Measurements from ENCODE around the gene PDCD4.

The PDCD4 gene

GRCh38 chr10:110927461-110927860 lies 55.7 kb downstream of the PDCD4 start:
- no peak for DNase-seq

DNA sequence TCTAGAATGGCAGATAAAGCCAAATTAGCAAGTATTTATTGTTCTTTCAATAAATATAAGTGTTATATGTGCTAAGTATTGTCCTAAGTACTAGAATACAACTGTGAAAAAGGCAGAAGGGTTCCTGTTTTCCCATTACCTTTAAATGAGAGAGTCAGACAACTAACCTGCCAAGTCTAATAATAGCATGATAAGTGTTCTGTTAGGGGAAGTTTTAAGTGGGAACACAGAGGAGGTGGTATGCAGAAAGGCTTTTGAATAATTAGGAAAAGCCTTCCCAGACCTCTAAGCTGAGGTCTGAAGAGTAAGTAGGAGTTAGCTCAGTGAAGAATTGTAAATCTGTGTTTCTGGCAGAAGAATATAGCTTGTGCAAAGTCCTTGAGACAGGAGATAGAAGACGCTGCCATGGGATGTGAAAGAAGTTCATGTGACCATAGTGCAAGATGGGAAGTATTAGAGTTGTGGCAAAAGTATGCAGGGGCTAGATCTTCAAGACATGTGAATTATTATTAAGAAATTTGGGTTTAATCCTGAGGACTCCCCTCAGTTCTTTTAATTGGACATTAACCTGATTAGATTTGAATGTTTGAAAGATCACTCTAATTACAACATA lies 60.1 kb downstream of the PDCD4 start:
- DNase-seq = no peak

DNA sequence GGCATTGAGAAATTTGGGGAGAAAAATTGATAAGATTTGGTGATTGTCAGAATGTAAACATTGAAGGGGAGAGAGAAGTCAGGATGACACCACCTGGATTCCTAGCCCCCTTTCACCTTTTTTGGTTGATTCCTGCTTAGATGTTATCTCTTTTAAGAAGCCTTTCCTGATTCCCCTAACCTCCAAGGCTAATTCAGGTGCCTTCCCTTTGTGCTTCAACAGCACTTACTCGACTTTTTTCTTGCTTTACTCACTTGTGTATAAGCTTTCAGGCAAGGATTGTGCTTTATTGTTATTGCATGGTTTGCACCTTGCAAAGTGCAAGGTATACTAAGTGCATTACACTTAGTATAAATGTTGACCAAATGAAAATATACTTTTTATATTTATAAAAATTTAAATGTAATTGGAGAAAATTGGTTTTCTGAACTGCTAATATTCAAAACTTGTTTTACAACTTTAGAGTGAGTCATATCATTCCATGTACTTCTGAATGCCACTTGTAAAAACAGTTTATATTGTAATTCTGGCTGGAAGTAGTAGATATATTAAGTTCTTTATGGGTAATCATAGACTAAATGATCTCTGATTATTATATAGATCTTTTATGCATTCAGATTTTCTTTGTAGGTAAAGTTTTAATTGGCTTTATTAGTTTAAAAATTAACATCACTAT lies 60.9 kb downstream of the PDCD4 start:
- DNase-seq = no peak

DNA sequence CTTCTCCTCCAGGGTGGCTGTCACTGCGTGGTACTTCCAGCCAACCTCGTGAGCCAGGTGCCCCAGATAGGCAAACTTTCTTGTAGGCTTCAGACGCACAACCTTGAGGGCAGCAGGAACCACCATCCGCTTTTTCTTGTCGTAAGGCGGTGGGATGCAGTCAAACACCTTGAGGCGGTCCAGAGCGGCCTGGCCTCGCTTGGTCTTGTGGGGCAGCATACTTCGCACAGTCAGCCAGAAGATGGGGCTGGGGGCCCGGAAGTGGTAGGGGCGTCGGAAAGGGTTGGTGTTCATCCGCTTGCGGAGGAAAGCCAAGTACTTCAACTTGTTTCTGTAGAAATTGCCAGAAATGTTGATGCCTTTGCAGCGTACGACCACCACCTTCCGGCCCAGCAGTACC lies 65.0 kb downstream of the PDCD4 start:
- DNase-seq = no peak

DNA sequence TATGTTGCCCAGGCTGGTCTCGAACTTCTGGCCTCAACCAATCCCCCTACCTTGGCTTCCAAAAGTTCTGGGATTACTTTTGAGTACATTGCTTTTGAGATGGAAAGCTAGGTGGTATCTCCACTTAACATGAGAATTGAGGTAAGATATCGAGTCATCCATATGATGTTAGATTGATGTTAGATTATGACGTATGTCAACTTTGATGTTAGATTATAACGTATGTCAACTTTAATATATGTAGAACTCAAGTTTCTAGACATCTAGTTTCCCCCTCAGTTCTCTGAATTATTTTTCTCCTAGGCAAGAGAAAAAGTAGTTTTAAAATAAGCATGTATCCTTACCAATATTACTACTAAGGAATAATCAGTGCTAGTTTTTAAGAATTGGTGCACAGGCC lies 67.7 kb downstream of the PDCD4 start:
- no peak for DNase-seq

DNA sequence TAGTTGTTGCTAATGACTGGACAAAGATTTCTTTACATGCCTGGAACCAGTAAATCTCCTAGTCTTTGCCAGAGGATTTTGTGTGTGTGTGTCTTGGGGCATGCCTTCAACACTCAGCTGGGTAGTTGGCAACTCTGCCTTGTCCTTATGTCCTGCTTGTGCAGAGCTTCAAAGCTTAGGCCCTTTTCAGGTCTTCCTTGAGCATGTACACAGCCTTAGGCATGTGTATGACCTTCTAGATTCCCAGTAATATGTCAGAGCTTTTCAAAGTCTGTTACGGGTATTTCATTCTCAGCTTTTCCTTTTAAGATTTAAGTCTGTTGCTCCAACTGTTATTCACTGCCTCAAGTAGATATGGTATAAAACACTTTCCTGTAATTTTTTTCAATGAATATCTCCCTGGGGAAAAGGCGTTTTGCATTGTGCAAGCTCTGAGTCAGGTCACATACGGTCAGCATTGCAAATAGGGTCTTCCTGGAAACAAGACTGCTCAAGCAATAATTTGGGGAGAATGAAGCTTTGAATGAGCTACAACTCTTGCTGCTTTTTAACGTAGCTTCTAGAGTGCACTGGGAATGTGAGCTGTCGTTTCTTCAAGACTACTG lies 73.2 kb downstream of the PDCD4 start:
- DNase-seq = no peak

GRCh38 chr10:110946496-110946895 lies 74.8 kb downstream of the PDCD4 start:
- DNase-seq = no peak

DNA sequence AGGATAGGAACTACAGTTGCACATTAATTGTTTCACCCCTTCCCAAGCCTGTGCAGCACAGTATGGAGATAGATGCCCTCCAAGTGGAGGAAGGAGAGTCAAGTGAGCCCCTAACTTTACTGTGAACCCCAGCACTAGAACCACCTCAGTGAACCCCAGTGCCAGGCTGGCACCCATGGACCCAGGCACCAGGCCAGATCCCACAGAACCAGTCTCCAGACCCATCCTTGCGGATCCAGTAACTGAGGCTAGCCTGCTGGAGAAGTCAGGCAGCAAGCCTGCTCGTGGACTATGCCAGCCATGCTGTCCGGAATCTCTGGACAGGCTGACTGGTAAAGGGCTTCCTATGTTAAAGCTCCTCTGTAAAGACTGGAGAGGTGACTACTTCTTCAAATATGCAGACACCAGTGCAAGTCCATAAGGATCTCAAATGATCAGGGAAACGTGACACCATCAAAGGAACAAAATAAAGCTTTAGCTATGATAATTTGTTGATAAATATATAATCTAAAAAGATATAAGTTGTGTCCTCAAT lies 75.4 kb downstream of the PDCD4 start:
- DNase-seq = no peak

All from NCI-H2227 treated with DMSO at 0.1 percent for 48 hours (cell line).